ENCODE data around the gene ATAD3C.

DNA sequence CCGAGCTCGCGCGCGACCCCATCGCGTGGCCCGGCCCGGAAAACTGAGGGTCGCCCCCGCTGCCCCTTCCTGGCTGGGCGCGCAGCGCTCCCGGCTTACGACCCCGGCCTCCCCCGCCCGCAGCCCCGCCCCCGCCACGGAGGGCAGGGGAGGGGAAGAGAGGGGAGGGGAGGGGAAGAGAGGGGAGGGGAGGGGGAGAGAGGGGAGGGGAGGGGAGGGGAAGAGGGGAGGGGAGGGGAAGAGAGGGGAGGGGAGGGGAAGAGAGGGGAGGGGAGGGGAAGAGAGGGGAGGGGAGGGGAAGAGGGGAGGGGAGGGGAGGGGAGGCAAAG is 21.7 kb upstream of the ATAD3C start:
- TF ChIP-seq, protein P1, sequence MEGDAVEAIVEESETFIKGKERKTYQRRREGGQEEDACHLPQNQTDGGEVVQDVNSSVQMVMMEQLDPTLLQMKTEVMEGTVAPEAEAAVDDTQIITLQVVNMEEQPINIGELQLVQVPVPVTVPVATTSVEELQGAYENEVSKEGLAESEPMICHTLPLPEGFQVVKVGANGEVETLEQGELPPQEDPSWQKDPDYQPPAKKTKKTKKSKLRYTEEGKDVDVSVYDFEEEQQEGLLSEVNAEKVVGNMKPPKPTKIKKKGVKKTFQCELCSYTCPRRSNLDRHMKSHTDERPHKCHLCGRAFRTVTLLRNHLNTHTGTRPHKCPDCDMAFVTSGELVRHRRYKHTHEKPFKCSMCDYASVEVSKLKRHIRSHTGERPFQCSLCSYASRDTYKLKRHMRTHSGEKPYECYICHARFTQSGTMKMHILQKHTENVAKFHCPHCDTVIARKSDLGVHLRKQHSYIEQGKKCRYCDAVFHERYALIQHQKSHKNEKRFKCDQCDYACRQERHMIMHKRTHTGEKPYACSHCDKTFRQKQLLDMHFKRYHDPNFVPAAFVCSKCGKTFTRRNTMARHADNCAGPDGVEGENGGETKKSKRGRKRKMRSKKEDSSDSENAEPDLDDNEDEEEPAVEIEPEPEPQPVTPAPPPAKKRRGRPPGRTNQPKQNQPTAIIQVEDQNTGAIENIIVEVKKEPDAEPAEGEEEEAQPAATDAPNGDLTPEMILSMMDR (optimal IDR thresholded peaks at IDR 0.05 in 1 of 3, IDR thresholded peaks at IDR 0.05 in 1 of 3, conservative IDR thresholded peaks at IDR 0.05 in 1 of 3; ENCODE audit: extremely low read depth in 1 of 3, insufficient read depth in 2 of 3, low read length in 3 of 3) = no peak
- TF ChIP-seq EZH2 (IDR thresholded peaks at IDR 0.05; ENCODE audit: low read length) = no peak
